ENCODE results near the gene TOM1.

TOM1 gene

GRCh38 chr22:35333220-35333619, 33.5 kb downstream of the TOM1 start:
- Histone ChIP-seq H3K27me3 (no peaks in the 10 kb centered on the region), H3K4me1 (ENCODE audit: control insufficient read depth in 1 of 2, insufficient read depth in 1 of 2, low read depth in 1 of 2, low read length in 1 of 2) (peaks cover 46 to 53% of the 10 kb centered on the region in 2 experiments), H3K27ac (peak overlapping the region; percentile 58), H3K4me3 (ENCODE audit: low read depth in 1 of 2, low read length in 1 of 2) (no peak overlapping the region), H3K36me3 (peaks cover 81% of the 10 kb centered on the region), H3K9me3 (no peaks in the 10 kb centered on the region)
- TF ChIP-seq CTCF (IDR thresholded peaks at IDR 0.05): no peak

GRCh38 chr22:35334004-35334403, 34.3 kb downstream of the TOM1 start:
- Histone ChIP-seq H3K36me3 (peaks cover 87% of the 10 kb centered on the region), H3K27ac (peak overlapping the region; percentile 58), H3K4me1 (ENCODE audit: control insufficient read depth in 1 of 2, insufficient read depth in 1 of 2, low read depth in 1 of 2, low read length in 1 of 2) (peaks cover 38 to 45% of the 10 kb centered on the region in 2 experiments), H3K27me3 (no peaks in the 10 kb centered on the region), H3K9me3 (no peaks in the 10 kb centered on the region), H3K4me3 (ENCODE audit: low read depth in 1 of 2, low read length in 1 of 2) (no peak overlapping the region)
- TF ChIP-seq CTCF (IDR thresholded peaks at IDR 0.05): no peak

- peaks cover 23 to 31% of the 10 kb centered on the region in 2 experiments for H3K4me1 ChIP-seq (ENCODE audit: control insufficient read depth in 1 of 2, insufficient read depth in 1 of 2, low read depth in 1 of 2, low read length in 1 of 2)
- TF ChIP-seq CTCF (IDR thresholded peaks at IDR 0.05): no peak
- H3K9me3 ChIP-seq: no peaks in the 10 kb centered on the region
- H3K4me3 ChIP-seq (ENCODE audit: low read depth in 1 of 2, low read length in 1 of 2): no peak overlapping the region
- peak overlapping the region; percentile 10 for H3K27ac ChIP-seq
- peaks cover 100% of the 10 kb centered on the region for H3K36me3 ChIP-seq
- H3K27me3 ChIP-seq: no peaks in the 10 kb centered on the region
Measured at GRCh38 chr22:35335468-35335867, 35.8 kb downstream of the TOM1 start.

- H3K4me1 ChIP-seq (ENCODE audit: control insufficient read depth in 1 of 2, insufficient read depth in 1 of 2, low read depth in 1 of 2, low read length in 1 of 2): peaks cover 16 to 24% of the 10 kb centered on the region in 2 experiments
- no peaks in the 10 kb centered on the region for H3K27me3 ChIP-seq
- H3K9me3 ChIP-seq: no peaks in the 10 kb centered on the region
- peaks cover 100% of the 10 kb centered on the region for H3K36me3 ChIP-seq
- peak overlapping the region; percentile 10 for H3K27ac ChIP-seq
- TF ChIP-seq CTCF (IDR thresholded peaks at IDR 0.05): no peak
- H3K4me3 ChIP-seq (ENCODE audit: low read depth in 1 of 2, low read length in 1 of 2): no peak overlapping the region
Measured at GRCh38 chr22:35335936-35336781, 36.5 kb downstream of the TOM1 start.

- TF ChIP-seq CTCF (IDR thresholded peaks at IDR 0.05): no peak
- Histone ChIP-seq H3K9me3 (no peaks in the 10 kb centered on the region), H3K4me3 (ENCODE audit: low read depth in 1 of 2, low read length in 1 of 2) (no peak overlapping the region), H3K27me3 (no peaks in the 10 kb centered on the region), H3K27ac (peak overlapping the region; percentile 27), H3K36me3 (peaks cover 100% of the 10 kb centered on the region), H3K4me1 (ENCODE audit: control insufficient read depth in 1 of 2, insufficient read depth in 1 of 2, low read depth in 1 of 2, low read length in 1 of 2) (peaks cover 11 to 13% of the 10 kb centered on the region in 2 experiments)
Measured at GRCh38 chr22:35337932-35338331, 38.2 kb downstream of the TOM1 start.

All from neutrophil (primary cell).